Measurements from ENCODE around the gene AGR2.

Gene AGR2

DNA sequence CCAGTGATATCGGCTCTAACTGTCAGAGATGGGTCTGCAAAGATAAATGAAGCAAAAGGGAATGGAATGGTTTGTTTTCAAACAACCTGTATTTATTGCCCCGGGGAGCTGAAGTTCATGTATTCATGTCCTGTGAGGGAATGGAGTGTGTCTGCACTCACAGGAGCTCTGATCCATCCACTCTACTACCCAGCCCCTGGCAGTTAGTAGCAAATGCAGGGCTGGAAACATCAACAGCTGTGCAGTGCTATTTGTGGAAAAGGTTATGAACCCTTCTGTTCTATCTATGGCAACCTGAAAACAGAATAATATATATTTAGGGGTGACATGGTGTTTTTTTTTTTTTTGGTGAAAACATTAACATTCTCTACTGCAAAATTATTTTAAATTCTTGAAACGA lies 9.8 kb downstream of the AGR2 start:
- Histone ChIP-seq H3K27ac (ENCODE audit: low read length) (no peak overlapping the region), H3K9me3 (ENCODE audit: insufficient read depth, low read length, severe bottlenecking) (no peaks in the 10 kb centered on the region), H3K79me2 (ENCODE audit: insufficient read depth, low read length) (no peaks in the 10 kb centered on the region), H3K4me2 (ENCODE audit: insufficient read depth, low read length) (no peak overlapping the region), H2AFZ (ENCODE audit: low read depth, low read length) (no peak overlapping the region), H3K4me3 (ENCODE audit: low read depth in 1 of 2, low read length in 2 of 2) (no peak overlapping the region), H3K4me1 (ENCODE audit: insufficient read depth, low read length) (no peaks in the 10 kb centered on the region), H3K27me3 (ENCODE audit: insufficient read depth, low read length, poor library complexity) (peaks cover 2% of the 10 kb centered on the region), H3K9ac (ENCODE audit: low read depth, low read length) (no peak overlapping the region), H3K36me3 (ENCODE audit: insufficient read depth, low read length) (no peaks in the 10 kb centered on the region), H4K20me1 (ENCODE audit: insufficient read depth, low read length) (no peaks in the 10 kb centered on the region)
- DNase-seq (no peak), ATAC-seq (ENCODE audit: insufficient read depth, low read depth) (no peak)
- TF ChIP-seq, protein P1, sequence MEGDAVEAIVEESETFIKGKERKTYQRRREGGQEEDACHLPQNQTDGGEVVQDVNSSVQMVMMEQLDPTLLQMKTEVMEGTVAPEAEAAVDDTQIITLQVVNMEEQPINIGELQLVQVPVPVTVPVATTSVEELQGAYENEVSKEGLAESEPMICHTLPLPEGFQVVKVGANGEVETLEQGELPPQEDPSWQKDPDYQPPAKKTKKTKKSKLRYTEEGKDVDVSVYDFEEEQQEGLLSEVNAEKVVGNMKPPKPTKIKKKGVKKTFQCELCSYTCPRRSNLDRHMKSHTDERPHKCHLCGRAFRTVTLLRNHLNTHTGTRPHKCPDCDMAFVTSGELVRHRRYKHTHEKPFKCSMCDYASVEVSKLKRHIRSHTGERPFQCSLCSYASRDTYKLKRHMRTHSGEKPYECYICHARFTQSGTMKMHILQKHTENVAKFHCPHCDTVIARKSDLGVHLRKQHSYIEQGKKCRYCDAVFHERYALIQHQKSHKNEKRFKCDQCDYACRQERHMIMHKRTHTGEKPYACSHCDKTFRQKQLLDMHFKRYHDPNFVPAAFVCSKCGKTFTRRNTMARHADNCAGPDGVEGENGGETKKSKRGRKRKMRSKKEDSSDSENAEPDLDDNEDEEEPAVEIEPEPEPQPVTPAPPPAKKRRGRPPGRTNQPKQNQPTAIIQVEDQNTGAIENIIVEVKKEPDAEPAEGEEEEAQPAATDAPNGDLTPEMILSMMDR (IDR thresholded peaks at IDR 0.05; ENCODE audit: borderline replicate concordance, extremely low read depth, low read length, poor library complexity, severe bottlenecking) = no peak
- no peak for TF ChIP-seq EZH2 (IDR thresholded peaks at IDR 0.05; ENCODE audit: borderline replicate concordance, low read depth, low read length, severe bottlenecking)

DNA sequence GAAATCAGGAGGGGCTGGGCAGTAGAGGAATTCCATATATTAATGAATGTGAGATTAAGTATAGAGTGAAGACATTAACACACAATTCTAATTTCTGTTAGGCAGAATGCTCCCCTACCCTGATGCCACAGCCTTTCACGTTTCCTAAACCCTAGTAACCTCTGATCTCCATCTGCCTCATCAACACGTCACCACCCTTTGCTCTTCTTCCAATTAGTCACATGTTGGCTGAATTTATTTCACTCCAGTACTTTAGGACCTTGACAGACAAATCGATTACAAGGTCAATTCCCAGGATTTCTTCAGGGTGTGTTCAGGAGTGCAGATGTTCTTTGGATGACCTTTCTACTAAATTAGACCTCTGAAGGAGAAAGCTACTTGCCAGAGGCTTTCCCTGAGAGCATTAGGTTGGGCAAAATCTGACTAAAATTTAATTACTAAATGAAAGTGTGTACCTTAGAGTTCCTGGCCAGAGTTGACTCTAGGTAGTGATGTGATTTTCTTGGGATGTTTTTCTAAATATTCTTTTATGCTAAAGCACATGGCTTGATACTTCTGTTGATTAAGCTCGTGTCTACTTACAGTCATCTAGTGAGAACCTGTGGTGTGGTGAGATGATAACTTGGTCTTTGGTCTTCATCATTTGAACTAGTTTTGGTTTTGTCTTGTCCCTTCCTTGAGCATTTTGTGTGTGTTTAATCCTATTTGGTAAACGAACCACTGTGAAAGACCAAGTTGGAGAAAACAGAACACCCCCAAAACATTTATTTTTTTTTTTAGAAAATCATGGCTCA lies 12.7 kb downstream of the AGR2 start:
- H3K4me1 ChIP-seq (ENCODE audit: insufficient read depth, low read length) = no peaks in the 10 kb centered on the region

DNA sequence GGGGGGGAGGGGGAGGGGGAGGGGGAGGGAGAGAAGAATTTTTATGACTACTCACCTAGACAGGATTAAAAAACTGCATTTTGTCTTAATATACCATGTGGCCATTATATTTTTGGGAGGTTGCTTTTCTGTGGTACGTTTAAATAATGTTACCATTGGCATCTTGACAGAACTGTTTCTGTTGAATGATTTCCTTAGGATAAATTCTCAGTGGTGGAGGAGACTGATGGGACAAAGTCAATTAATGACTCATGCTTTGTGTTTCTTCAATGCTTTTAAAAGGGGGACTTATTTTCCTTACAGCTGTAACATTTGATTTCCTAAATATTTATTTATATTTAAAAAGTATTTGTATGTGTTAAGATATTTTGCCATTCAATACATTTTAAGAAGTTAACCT lies 13.7 kb downstream of the AGR2 start:
- H4K20me1 ChIP-seq (ENCODE audit: insufficient read depth, low read length) = no peaks in the 10 kb centered on the region
- H3K9me3 ChIP-seq (ENCODE audit: insufficient read depth, low read length, severe bottlenecking) = no peaks in the 10 kb centered on the region
- no peak overlapping the region for H2AFZ ChIP-seq (ENCODE audit: low read depth, low read length)
- no peaks in the 10 kb centered on the region for H3K79me2 ChIP-seq (ENCODE audit: insufficient read depth, low read length)
- no peak overlapping the region for H3K27ac ChIP-seq (ENCODE audit: low read length)
- H3K9ac ChIP-seq (ENCODE audit: low read depth, low read length) = no peak overlapping the region
- no peak overlapping the region for H3K4me3 ChIP-seq (ENCODE audit: low read depth in 1 of 2, low read length in 2 of 2)
- H3K4me2 ChIP-seq (ENCODE audit: insufficient read depth, low read length) = no peak overlapping the region
- peaks cover 2% of the 10 kb centered on the region for H3K27me3 ChIP-seq (ENCODE audit: insufficient read depth, low read length, poor library complexity)
- no peak for TF ChIP-seq EZH2 (IDR thresholded peaks at IDR 0.05; ENCODE audit: borderline replicate concordance, low read depth, low read length, severe bottlenecking)
- TF ChIP-seq, protein P1 (IDR thresholded peaks at IDR 0.05; ENCODE audit: borderline replicate concordance, extremely low read depth, low read length, poor library complexity, severe bottlenecking) = no peak
- no peak for ATAC-seq (ENCODE audit: insufficient read depth, low read depth)
- H3K36me3 ChIP-seq (ENCODE audit: insufficient read depth, low read length) = no peaks in the 10 kb centered on the region
- H3K4me1 ChIP-seq (ENCODE audit: insufficient read depth, low read length) = no peaks in the 10 kb centered on the region
- DNase-seq = no peak

More for the DNA sequence above, 12.7 kb downstream of the AGR2 start:
- ATAC-seq (ENCODE audit: insufficient read depth, low read depth) (no peak), DNase-seq (no peak)
- Histone ChIP-seq H4K20me1 (ENCODE audit: insufficient read depth, low read length) (no peaks in the 10 kb centered on the region), H3K4me2 (ENCODE audit: insufficient read depth, low read length) (no peak overlapping the region), H3K27me3 (ENCODE audit: insufficient read depth, low read length, poor library complexity) (peaks cover 2% of the 10 kb centered on the region), H3K27ac (ENCODE audit: low read length) (no peak overlapping the region), H3K4me3 (ENCODE audit: low read depth in 1 of 2, low read length in 2 of 2) (no peak overlapping the region), H3K9ac (ENCODE audit: low read depth, low read length) (no peak overlapping the region), H3K9me3 (ENCODE audit: insufficient read depth, low read length, severe bottlenecking) (no peaks in the 10 kb centered on the region), H3K36me3 (ENCODE audit: insufficient read depth, low read length) (no peaks in the 10 kb centered on the region), H2AFZ (ENCODE audit: low read depth, low read length) (no peak overlapping the region), H3K79me2 (ENCODE audit: insufficient read depth, low read length) (no peaks in the 10 kb centered on the region)
- no peak for TF ChIP-seq EZH2 (IDR thresholded peaks at IDR 0.05; ENCODE audit: borderline replicate concordance, low read depth, low read length, severe bottlenecking)
- TF ChIP-seq, protein P1 (IDR thresholded peaks at IDR 0.05; ENCODE audit: borderline replicate concordance, extremely low read depth, low read length, poor library complexity, severe bottlenecking) = no peak

Data from DND-41 (cell line).